Smooth muscle cell (in vitro differentiated cells): Measurements from ENCODE around the gene KRTAP10-12. TPM values are rescaled to one million over a fixed set of nuclear protein-coding genes. Genes with fewer than 3 reads are reported as not detected.

ENCODE experiments used
- DNase-seq: peaks from one replicate; lab custom pipeline; 2025; ENCODE audit not compliant: unreplicated experiment; lab: John Stamatoyannopoulos, UW
- H2AFZ ChIP-seq: fragments of 200-600 bp; sonication (generic); 2 replicates; pipeline ENCODE4 v1.6.0; 2016; ENCODE audit warnings: antibody characterized with exemption, low read depth, mild to moderate bottlenecking
- H3F3A ChIP-seq: fragments of 200-600 bp; sonication (generic); 2 replicates; pipeline ENCODE4 v1.6.0; 2017; ENCODE audit warnings: antibody characterized with exemption, low read depth
- H3K27ac ChIP-seq: fragments of 200-600 bp; sonication (generic); 2 replicates; pipeline ENCODE4 v1.5.1; 2016; ENCODE audit warnings: low read depth, mild to moderate bottlenecking
- H3K27me3 ChIP-seq: fragments of 200-600 bp; sonication (generic); 2 replicates; pipeline ENCODE4 v1.6.1; 2016; ENCODE audit warnings: low read depth, mild to moderate bottlenecking
- H3K36me3 ChIP-seq: fragments of 200-600 bp; sonication (generic); 2 replicates; pipeline ENCODE4 v1.5.1; 2016; ENCODE audit warnings: low read depth
- H3K4me1 ChIP-seq: fragments of 200-600 bp; sonication (generic); 2 replicates; pipeline ENCODE4 v1.5.1; 2016; ENCODE audit warnings: low read depth
- H3K4me2 ChIP-seq: fragments of 200-600 bp; sonication (generic); 2 replicates; pipeline ENCODE4 v1.6.0; 2016; ENCODE audit warnings: mild to moderate bottlenecking
- H3K4me3 ChIP-seq: fragments of 200-600 bp; sonication (generic); 2 replicates; pipeline ENCODE4 v1.5.1; 2016; ENCODE audit warnings: mild to moderate bottlenecking
- H3K79me2 ChIP-seq: fragments of 200-600 bp; sonication (generic); 2 replicates; pipeline ENCODE4 v1.6.0; 2016; ENCODE audit warnings: low read depth, mild to moderate bottlenecking
- H3K9ac ChIP-seq: fragments of 200-600 bp; sonication (generic); 2 replicates; pipeline ENCODE4 v1.6.0; 2016; ENCODE audit warnings: low read depth
- H3K9me3 ChIP-seq: fragments of 200-600 bp; sonication (generic); replicated peaks from 2 replicates; pipeline ENCODE4 v1.5.1; 2016; ENCODE audit warnings: low read depth
- H4K20me1 ChIP-seq: fragments of 200-600 bp; sonication (generic); 2 replicates; pipeline ENCODE4 v1.6.0; 2016; ENCODE audit warnings: low read depth
- WGBS: methylation state at CpG from one replicate; pipeline ENCODE4 v1.1.7; 2016; ENCODE audit warnings: low lambda C conversion rate; 5-methylcytosine and 5-hydroxymethylcytosine counted together
- polyA plus RNA-seq: library from polyadenylated mRNA; unstranded; fragments of >200 nt; fragmentation: Nextera tagmentation; extraction: Ambion mirVana; gene quantifications from 2 replicates; pipeline ENCODE4 v1.2.1, GENCODE V29; 2016
- total RNA-seq: library from RNA; depleted of rRNA; stranded (reverse); fragments of >200 nt; gene quantifications from 2 replicates; pipeline ENCODE4 v1.2.3, GENCODE V29; 2014
- TF ChIP-seq, protein P1 (sequence below): fragments of 200-600 bp; sonication (generic); IDR thresholded peaks from 2 replicates; pipeline ENCODE4 v1.5.1; 2017; ENCODE audit warnings: borderline replicate concordance, mild to moderate bottlenecking, antibody characterized with exemption; ENCODE audit not compliant: insufficient read depth, poor library complexity, severe bottlenecking

The KRTAP10-12 gene
- total and polyA plus RNA-seq, 2 experiments from 2014 or later = not detected

DNA sequence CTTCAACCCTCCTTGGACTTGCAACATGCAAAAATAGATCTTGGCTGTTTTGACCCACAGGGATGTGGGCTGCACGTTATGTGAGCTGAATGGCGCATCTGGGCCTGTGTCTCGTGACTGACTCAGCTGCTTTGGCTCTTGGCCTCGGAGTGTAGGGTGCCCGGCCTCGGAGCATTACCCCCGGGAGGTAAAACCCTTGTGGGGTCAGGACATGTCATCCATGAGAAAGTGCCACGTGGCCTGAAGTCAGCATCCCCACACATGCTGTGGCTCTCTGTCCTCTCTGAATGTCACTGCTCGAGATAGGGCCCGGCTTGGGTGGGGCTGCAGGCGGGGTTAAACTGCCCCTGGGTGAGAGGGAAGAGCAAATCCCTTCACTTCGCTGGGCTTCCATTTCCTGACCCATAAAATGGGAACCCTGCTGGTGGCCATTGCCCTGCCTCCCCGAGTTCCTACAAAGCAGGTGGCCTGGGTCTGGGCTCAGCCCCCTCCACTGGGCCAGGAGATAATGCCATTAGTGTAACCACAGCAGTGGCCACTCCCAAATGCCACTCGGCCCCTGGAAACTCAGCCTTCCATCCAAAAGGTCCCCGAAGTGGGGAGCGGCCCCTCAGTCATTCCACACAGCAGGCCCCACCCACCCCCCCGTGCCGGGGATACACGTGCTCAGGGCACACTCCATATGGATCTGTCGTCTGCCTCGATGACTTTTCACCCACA is 37.2 kb downstream of the KRTAP10-12 start:
- Histone ChIP-seq H3K9me3 (peaks cover 4% of the 10 kb centered on the region), H3K27me3 (no peaks in the 10 kb centered on the region), H3K4me2 (no peak overlapping the region), H3K4me3 (no peak overlapping the region), H3K27ac (no peak overlapping the region), H4K20me1 (no peaks in the 10 kb centered on the region), H3K4me1 (no peaks in the 10 kb centered on the region), H3K79me2 (no peaks in the 10 kb centered on the region), H2AFZ (no peak overlapping the region), H3F3A (no peaks in the 10 kb centered on the region), H3K9ac (no peak overlapping the region), H3K36me3 (no peaks in the 10 kb centered on the region)
- 96% methylated on average over 21 of the region's 21 CpGs for WGBS
- TF ChIP-seq, protein P1, sequence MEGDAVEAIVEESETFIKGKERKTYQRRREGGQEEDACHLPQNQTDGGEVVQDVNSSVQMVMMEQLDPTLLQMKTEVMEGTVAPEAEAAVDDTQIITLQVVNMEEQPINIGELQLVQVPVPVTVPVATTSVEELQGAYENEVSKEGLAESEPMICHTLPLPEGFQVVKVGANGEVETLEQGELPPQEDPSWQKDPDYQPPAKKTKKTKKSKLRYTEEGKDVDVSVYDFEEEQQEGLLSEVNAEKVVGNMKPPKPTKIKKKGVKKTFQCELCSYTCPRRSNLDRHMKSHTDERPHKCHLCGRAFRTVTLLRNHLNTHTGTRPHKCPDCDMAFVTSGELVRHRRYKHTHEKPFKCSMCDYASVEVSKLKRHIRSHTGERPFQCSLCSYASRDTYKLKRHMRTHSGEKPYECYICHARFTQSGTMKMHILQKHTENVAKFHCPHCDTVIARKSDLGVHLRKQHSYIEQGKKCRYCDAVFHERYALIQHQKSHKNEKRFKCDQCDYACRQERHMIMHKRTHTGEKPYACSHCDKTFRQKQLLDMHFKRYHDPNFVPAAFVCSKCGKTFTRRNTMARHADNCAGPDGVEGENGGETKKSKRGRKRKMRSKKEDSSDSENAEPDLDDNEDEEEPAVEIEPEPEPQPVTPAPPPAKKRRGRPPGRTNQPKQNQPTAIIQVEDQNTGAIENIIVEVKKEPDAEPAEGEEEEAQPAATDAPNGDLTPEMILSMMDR = no peak
- no peak for DNase-seq

DNA sequence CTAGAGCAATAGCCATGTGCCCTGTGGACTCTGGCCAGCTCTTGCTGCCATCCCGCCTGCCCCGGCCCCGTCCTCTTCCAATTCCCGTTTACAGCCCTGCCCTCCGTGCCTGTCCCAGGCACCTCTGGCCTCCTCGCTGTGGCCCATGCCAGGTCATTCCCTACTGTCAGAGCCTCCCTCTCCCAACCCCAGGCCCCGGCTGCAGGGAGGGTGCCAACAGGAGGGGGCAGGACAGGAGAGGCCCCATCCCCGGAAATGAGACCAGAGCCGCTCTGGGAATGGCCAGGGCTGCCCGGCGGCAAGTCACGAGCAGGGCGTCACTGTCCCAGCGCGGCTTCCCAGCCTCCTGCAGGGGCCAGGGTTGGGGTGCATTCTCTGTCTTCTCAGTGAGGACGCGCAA is 37.9 kb downstream of the KRTAP10-12 start:
- Histone ChIP-seq H3K27me3 (no peaks in the 10 kb centered on the region), H3K4me2 (no peak overlapping the region), H3K4me1 (no peaks in the 10 kb centered on the region), H3K4me3 (no peak overlapping the region), H3F3A (no peaks in the 10 kb centered on the region), H3K27ac (no peak overlapping the region), H3K9me3 (peaks cover 4% of the 10 kb centered on the region), H4K20me1 (no peaks in the 10 kb centered on the region), H2AFZ (no peak overlapping the region), H3K9ac (no peak overlapping the region), H3K36me3 (no peaks in the 10 kb centered on the region), H3K79me2 (no peaks in the 10 kb centered on the region)
- no peak for DNase-seq
- 96% methylated on average over 17 of the region's 17 CpGs for WGBS
- TF ChIP-seq, protein P1 = no peak

DNA sequence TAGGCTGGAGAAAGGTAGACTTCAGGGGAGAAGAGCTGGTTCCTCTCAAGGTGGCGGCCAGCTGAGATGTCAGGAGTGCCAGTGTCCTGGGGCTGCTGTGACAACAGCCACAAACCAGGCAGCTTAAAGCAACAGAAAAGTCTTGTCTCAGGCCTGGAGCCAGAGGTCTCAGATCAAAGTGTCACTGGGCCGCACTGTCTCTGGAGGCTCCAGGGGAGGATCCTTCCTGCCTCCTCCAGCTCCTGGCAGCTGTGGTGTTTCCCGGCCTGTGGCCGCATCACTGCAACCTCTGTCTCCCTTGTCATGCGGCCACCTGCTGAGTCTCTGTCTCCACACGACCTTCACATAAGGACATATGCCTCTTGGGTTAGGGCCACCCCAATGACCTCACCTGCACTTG is 38.8 kb downstream of the KRTAP10-12 start:
- Histone ChIP-seq H3F3A (no peaks in the 10 kb centered on the region), H4K20me1 (no peaks in the 10 kb centered on the region), H3K9me3 (peaks cover 4% of the 10 kb centered on the region), H3K79me2 (no peaks in the 10 kb centered on the region), H2AFZ (no peak overlapping the region), H3K4me3 (no peak overlapping the region), H3K27ac (no peak overlapping the region), H3K36me3 (no peaks in the 10 kb centered on the region), H3K4me1 (no peaks in the 10 kb centered on the region), H3K27me3 (no peaks in the 10 kb centered on the region), H3K4me2 (no peak overlapping the region), H3K9ac (no peak overlapping the region)
- WGBS = 90% methylated on average over 6 of the region's 6 CpGs
- TF ChIP-seq, protein P1 = no peak
- no peak for DNase-seq
